ENCODE results near the gene DMXL2.

Gene DMXL2

GRCh38 chr15:51491941-51492340, 130.6 kb downstream of the DMXL2 start:
- Histone ChIP-seq H3K36me3 (ENCODE audit: control insufficient read depth, insufficient read depth, low read length) (peaks cover 8% of the 10 kb centered on the region), H3K4me1 (ENCODE audit: control insufficient read depth, insufficient read depth, low read length, poor library complexity, severe bottlenecking) (no peaks in the 10 kb centered on the region), H3K4me3 (ENCODE audit: extremely low read depth, insufficient read depth, low read length, poor library complexity, severe bottlenecking) (no peak overlapping the region), H3K27ac (ENCODE audit: low read depth, low read length, severe bottlenecking) (no peak overlapping the region), H3K9me3 (ENCODE audit: control insufficient read depth, low read length) (no peaks in the 10 kb centered on the region)
- WGBS, 2 experiments (ENCODE audit: insufficient coverage in 2 of 2) = 92 to 94% methylated on average over 3 to 4 of the region's 5 CpGs

- H3K4me3 ChIP-seq (ENCODE audit: extremely low read depth, insufficient read depth, low read length, poor library complexity, severe bottlenecking) = no peak overlapping the region
- WGBS, 2 experiments (ENCODE audit: insufficient coverage in 2 of 2) = no CpG with 5 or more reads among the region's 1 CpG
- no peak overlapping the region for H3K27ac ChIP-seq (ENCODE audit: low read depth, low read length, severe bottlenecking)
- H3K36me3 ChIP-seq (ENCODE audit: control insufficient read depth, insufficient read depth, low read length) = peaks cover 15% of the 10 kb centered on the region
- no peaks in the 10 kb centered on the region for H3K4me1 ChIP-seq (ENCODE audit: control insufficient read depth, insufficient read depth, low read length, poor library complexity, severe bottlenecking)
- peaks cover 5% of the 10 kb centered on the region for H3K9me3 ChIP-seq (ENCODE audit: control insufficient read depth, low read length)
Measured at GRCh38 chr15:51484781-51485180, 137.8 kb downstream of the DMXL2 start.

- no peak overlapping the region for H3K4me3 ChIP-seq (ENCODE audit: extremely low read depth, insufficient read depth, low read length, poor library complexity, severe bottlenecking)
- H3K9me3 ChIP-seq (ENCODE audit: control insufficient read depth, low read length) = peaks cover 5% of the 10 kb centered on the region
- H3K36me3 ChIP-seq (ENCODE audit: control insufficient read depth, insufficient read depth, low read length) = peaks cover 15% of the 10 kb centered on the region
- no peak overlapping the region for H3K27ac ChIP-seq (ENCODE audit: low read depth, low read length, severe bottlenecking)
- H3K4me1 ChIP-seq (ENCODE audit: control insufficient read depth, insufficient read depth, low read length, poor library complexity, severe bottlenecking) = no peaks in the 10 kb centered on the region
- 90 to 100% methylated on average over 3 of the region's 3 CpGs for WGBS, 2 experiments (ENCODE audit: insufficient coverage in 2 of 2)
Measured at GRCh38 chr15:51483985-51484384, 138.6 kb downstream of the DMXL2 start.

- Histone ChIP-seq H3K9me3 (ENCODE audit: control insufficient read depth, low read length) (peaks cover 5% of the 10 kb centered on the region), H3K4me3 (ENCODE audit: extremely low read depth, insufficient read depth, low read length, poor library complexity, severe bottlenecking) (no peak overlapping the region), H3K27ac (ENCODE audit: low read depth, low read length, severe bottlenecking) (no peak overlapping the region), H3K36me3 (ENCODE audit: control insufficient read depth, insufficient read depth, low read length) (peaks cover 14% of the 10 kb centered on the region), H3K4me1 (ENCODE audit: control insufficient read depth, insufficient read depth, low read length, poor library complexity, severe bottlenecking) (no peaks in the 10 kb centered on the region)
- WGBS, 2 experiments (ENCODE audit: insufficient coverage in 2 of 2) = 80 to 95% methylated on average over 7 of the region's 8 CpGs
Measured at GRCh38 chr15:51483520-51483919, 139.1 kb downstream of the DMXL2 start.

- no peaks in the 10 kb centered on the region for H3K9me3 ChIP-seq (ENCODE audit: control insufficient read depth, low read length)
- no peak overlapping the region for H3K4me3 ChIP-seq (ENCODE audit: extremely low read depth, insufficient read depth, low read length, poor library complexity, severe bottlenecking)
- no peaks in the 10 kb centered on the region for H3K4me1 ChIP-seq (ENCODE audit: control insufficient read depth, insufficient read depth, low read length, poor library complexity, severe bottlenecking)
- no peak overlapping the region for H3K27ac ChIP-seq (ENCODE audit: low read depth, low read length, severe bottlenecking)
- peaks cover 4% of the 10 kb centered on the region for H3K36me3 ChIP-seq (ENCODE audit: control insufficient read depth, insufficient read depth, low read length)
Measured at GRCh38 chr15:51475736-51476135, 146.8 kb downstream of the DMXL2 start.

- Histone ChIP-seq H3K9me3 (ENCODE audit: control insufficient read depth, low read length) (no peaks in the 10 kb centered on the region), H3K27ac (ENCODE audit: low read depth, low read length, severe bottlenecking) (no peak overlapping the region), H3K4me1 (ENCODE audit: control insufficient read depth, insufficient read depth, low read length, poor library complexity, severe bottlenecking) (no peaks in the 10 kb centered on the region), H3K4me3 (ENCODE audit: extremely low read depth, insufficient read depth, low read length, poor library complexity, severe bottlenecking) (no peak overlapping the region), H3K36me3 (ENCODE audit: control insufficient read depth, insufficient read depth, low read length) (peaks cover 9% of the 10 kb centered on the region)
- 100% methylated on average over 4 of the region's 5 CpGs; no CpG with 5 or more reads in 1 of the 2 experiments for WGBS, 2 experiments (ENCODE audit: insufficient coverage in 2 of 2)
Measured at GRCh38 chr15:51470512-51470911, 152.1 kb downstream of the DMXL2 start.

GRCh38 chr15:51460796-51461195, 161.8 kb downstream of the DMXL2 start:
- Histone ChIP-seq H3K4me1 (ENCODE audit: control insufficient read depth, insufficient read depth, low read length, poor library complexity, severe bottlenecking) (no peaks in the 10 kb centered on the region), H3K9me3 (ENCODE audit: control insufficient read depth, low read length) (no peaks in the 10 kb centered on the region), H3K36me3 (ENCODE audit: control insufficient read depth, insufficient read depth, low read length) (peaks cover 10% of the 10 kb centered on the region), H3K27ac (ENCODE audit: low read depth, low read length, severe bottlenecking) (no peak overlapping the region), H3K4me3 (ENCODE audit: extremely low read depth, insufficient read depth, low read length, poor library complexity, severe bottlenecking) (no peak overlapping the region)
- no CpG with 5 or more reads among the region's 1 CpG for WGBS, 2 experiments (ENCODE audit: insufficient coverage in 2 of 2)

GRCh38 chr15:51450001-51450400, 172.6 kb downstream of the DMXL2 start:
- Histone ChIP-seq H3K4me1 (ENCODE audit: control insufficient read depth, insufficient read depth, low read length, poor library complexity, severe bottlenecking) (no peaks in the 10 kb centered on the region), H3K9me3 (ENCODE audit: control insufficient read depth, low read length) (no peaks in the 10 kb centered on the region), H3K36me3 (ENCODE audit: control insufficient read depth, insufficient read depth, low read length) (peaks cover 15% of the 10 kb centered on the region), H3K4me3 (ENCODE audit: extremely low read depth, insufficient read depth, low read length, poor library complexity, severe bottlenecking) (no peak overlapping the region), H3K27ac (ENCODE audit: low read depth, low read length, severe bottlenecking) (no peak overlapping the region)
- WGBS, 2 experiments (ENCODE audit: insufficient coverage in 2 of 2) = 78 to 79% methylated on average over 3 to 6 of the region's 6 CpGs

GRCh38 chr15:51448622-51449399, 173.8 kb downstream of the DMXL2 start:
- 84 to 87% methylated on average over 4 to 5 of the region's 7 CpGs for WGBS, 2 experiments (ENCODE audit: insufficient coverage in 2 of 2)

GRCh38 chr15:51447855-51448621, 174.5 kb downstream of the DMXL2 start:
- WGBS, 2 experiments (ENCODE audit: insufficient coverage in 2 of 2) = 93 to 95% methylated on average over 3 of the region's 4 CpGs
- peaks cover 15% of the 10 kb centered on the region for H3K36me3 ChIP-seq (ENCODE audit: control insufficient read depth, insufficient read depth, low read length)
- no peaks in the 10 kb centered on the region for H3K4me1 ChIP-seq (ENCODE audit: control insufficient read depth, insufficient read depth, low read length, poor library complexity, severe bottlenecking)
- no peak overlapping the region for H3K4me3 ChIP-seq (ENCODE audit: extremely low read depth, insufficient read depth, low read length, poor library complexity, severe bottlenecking)
- H3K9me3 ChIP-seq (ENCODE audit: control insufficient read depth, low read length) = no peaks in the 10 kb centered on the region
- no peak overlapping the region for H3K27ac ChIP-seq (ENCODE audit: low read depth, low read length, severe bottlenecking)

More at GRCh38 chr15:51448622-51449399, 173.8 kb downstream of the DMXL2 start:
- Histone ChIP-seq H3K36me3 (ENCODE audit: control insufficient read depth, insufficient read depth, low read length) (peaks cover 15% of the 10 kb centered on the region), H3K27ac (ENCODE audit: low read depth, low read length, severe bottlenecking) (no peak overlapping the region), H3K4me3 (ENCODE audit: extremely low read depth, insufficient read depth, low read length, poor library complexity, severe bottlenecking) (no peak overlapping the region), H3K4me1 (ENCODE audit: control insufficient read depth, insufficient read depth, low read length, poor library complexity, severe bottlenecking) (no peaks in the 10 kb centered on the region), H3K9me3 (ENCODE audit: control insufficient read depth, low read length) (no peaks in the 10 kb centered on the region)

Data from mesodermal cell (in vitro differentiated cells).